ENCODE measurements around the gene ZNF467.

Gene ZNF467

DNA sequence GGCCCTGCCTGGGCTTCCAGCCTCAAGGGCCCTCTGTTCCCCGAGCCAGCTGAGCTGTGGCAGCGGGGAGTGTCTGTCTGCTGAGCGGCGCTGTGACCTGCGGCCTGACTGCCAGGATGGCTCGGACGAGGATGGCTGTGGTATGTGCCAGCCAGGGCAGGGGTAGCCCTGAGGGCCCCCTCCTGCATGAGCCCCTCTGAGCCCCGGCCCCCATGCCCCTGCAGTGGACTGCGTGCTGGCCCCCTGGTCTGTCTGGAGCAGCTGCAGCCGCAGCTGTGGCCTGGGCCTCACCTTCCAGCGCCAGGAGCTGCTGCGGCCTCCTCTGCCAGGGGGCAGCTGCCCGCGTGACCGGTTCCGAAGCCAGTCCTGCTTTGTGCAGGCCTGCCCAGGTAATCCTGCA, 28.4 kb upstream of the ZNF467 start:
- FAIRE-seq (no peak), DNase-seq (ENCODE audit: insufficient read length, low spot score) (no peak)
- TF ChIP-seq, protein P1, sequence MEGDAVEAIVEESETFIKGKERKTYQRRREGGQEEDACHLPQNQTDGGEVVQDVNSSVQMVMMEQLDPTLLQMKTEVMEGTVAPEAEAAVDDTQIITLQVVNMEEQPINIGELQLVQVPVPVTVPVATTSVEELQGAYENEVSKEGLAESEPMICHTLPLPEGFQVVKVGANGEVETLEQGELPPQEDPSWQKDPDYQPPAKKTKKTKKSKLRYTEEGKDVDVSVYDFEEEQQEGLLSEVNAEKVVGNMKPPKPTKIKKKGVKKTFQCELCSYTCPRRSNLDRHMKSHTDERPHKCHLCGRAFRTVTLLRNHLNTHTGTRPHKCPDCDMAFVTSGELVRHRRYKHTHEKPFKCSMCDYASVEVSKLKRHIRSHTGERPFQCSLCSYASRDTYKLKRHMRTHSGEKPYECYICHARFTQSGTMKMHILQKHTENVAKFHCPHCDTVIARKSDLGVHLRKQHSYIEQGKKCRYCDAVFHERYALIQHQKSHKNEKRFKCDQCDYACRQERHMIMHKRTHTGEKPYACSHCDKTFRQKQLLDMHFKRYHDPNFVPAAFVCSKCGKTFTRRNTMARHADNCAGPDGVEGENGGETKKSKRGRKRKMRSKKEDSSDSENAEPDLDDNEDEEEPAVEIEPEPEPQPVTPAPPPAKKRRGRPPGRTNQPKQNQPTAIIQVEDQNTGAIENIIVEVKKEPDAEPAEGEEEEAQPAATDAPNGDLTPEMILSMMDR (IDR thresholded peaks at IDR 0.05; ENCODE audit: insufficient read depth, missing control alignments) = no peak

DNA sequence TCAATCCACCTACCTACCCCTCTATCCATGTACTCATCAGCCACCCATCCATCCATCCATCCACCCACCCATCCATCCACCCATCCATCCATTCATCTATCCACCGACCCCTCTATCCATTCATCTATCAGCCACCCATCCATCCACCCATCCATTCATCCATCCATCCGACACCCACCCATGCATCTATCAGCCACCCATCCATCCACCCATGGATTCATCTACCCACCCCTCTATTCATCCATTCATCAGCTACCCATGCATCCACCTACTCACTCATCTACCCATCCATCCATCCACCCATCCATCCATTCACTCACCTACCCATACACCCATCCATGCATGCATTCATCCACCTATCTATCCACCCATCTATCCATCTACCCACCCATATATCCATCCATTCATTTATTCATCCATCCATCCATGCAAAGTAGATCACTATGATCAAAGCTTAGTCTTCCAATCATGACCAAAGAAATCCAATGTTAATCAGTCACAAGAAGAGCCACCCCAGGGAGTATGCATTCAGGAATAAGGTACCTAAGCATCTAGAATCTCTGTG, 27.7 kb upstream of the ZNF467 start:
- TF ChIP-seq, protein P1 (IDR thresholded peaks at IDR 0.05; ENCODE audit: insufficient read depth, missing control alignments) = no peak
- FAIRE-seq = no peak

DNA sequence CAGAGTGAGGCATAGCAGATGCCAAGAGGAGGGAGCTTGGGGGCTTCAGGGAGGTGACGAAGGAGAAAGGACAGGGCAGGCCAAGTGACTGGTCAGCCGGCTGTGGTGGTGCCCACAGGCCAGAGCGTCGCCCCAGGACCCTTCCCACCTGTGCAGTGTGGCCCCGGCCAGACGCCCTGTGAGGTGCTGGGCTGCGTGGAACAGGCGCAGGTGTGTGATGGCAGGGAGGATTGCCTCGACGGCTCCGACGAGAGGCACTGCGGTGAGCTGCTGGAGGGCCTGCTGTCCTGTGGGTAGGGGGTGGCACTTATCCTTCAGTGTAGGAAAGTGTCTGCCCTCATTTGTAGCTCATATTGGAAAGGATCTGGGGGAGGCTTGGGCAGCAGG, 26.8 kb upstream of the ZNF467 start:
- DNase-seq (ENCODE audit: insufficient read length, low spot score) = no peak
- TF ChIP-seq, protein P1 (IDR thresholded peaks at IDR 0.05; ENCODE audit: insufficient read depth, missing control alignments) = no peak
- no peak for FAIRE-seq

More for the DNA sequence above, 27.7 kb upstream of the ZNF467 start:
- DNase-seq (ENCODE audit: insufficient read length, low spot score) = no peak

DNA sequence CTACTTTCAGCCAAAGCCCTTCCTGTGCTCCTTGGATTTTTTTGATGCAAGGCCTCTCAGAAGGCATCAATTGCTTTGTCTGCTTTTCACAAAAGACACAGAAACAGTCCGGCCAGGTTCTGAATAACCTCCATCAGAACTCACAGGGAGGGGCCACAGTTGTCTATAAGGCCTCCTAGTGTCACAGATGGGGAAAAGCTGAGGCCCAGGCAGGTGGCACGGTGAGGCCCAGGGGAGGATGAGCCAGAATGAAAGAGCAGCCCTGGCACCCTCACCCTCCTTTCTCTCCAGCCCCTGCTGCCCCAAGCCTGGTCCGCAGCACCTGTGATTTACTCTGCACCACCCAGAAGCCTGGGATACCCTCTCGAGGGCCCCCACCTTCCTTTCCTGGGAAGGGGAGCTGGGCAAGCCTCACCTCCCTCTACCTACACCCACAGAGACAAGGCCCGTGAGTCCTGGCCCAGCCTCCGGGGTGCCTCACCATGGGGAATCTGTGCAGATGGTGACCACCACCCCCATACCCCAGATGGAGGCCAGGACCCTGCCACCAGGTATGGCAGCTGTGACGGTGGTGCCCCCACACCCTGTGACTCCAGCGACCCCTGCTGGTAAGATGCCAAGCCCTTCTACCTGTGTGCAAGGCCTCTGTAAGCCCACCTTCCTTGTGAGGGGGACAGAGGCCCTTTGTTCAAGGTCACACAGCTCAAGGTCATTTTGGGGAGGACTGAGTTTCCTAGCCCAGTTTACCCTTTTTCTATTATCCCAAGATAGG, 26.2 kb upstream of the ZNF467 start:
- FAIRE-seq (no peak), DNase-seq (ENCODE audit: insufficient read length, low spot score) (peak; percentile 80)
- TF ChIP-seq, protein P1 (IDR thresholded peaks at IDR 0.05; ENCODE audit: insufficient read depth, missing control alignments) = peak; percentile 35

DNA sequence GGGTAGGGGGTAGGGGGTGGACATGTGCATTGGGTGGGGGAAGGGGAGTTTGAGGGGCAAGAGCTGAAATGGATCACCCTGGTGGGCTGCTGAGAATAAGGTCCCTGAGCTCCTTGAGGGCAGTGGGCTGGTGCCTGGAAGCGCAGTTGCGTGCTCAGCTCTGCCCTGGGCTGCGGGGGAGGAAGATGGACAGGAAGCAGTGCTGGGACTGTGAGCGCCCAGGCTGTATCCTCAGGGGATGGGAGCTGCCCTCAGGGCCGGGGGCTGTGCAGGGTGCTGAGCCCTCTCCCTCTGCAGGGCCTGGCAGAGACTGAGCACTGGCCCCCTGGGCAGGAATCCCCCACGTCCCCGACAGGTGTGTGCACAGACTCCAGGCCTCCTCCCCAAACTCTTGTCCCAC, 24.4 kb upstream of the ZNF467 start:
- DNase-seq (ENCODE audit: insufficient read length, low spot score) = no peak
- FAIRE-seq = no peak
- TF ChIP-seq, protein P1 (IDR thresholded peaks at IDR 0.05; ENCODE audit: insufficient read depth, missing control alignments) = no peak

DNA sequence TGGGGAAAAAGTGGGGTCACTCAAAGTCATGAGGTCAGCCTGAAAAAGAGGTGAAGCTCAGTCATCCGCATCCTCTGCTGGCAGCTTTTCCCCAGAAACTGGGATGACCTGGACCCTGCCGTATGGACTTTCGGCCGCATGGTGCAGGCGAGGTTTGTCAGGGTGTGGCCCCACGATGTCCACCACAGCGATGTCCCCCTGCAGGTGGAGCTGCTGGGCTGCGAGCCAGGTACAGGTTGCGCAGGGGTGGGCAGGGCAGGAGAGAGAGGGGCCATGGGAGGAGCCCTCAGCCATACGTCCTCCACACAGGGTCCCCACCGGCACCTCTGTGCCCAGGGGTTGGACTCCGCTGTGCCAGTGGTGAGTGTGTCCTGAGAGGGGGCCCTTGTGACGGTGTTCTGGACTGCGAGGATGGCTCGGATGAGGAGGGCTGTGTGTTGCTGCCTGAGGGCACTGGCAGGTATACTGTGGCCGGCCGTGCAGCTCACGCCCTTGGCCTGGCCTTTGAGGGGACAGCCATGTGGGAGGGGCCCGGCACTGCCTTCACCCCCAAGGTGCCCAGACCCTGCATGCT, 23.0 kb upstream of the ZNF467 start:
- TF ChIP-seq, protein P1 (IDR thresholded peaks at IDR 0.05; ENCODE audit: insufficient read depth, missing control alignments) = no peak
- no peak for FAIRE-seq
- DNase-seq (ENCODE audit: insufficient read length, low spot score) = no peak

DNA sequence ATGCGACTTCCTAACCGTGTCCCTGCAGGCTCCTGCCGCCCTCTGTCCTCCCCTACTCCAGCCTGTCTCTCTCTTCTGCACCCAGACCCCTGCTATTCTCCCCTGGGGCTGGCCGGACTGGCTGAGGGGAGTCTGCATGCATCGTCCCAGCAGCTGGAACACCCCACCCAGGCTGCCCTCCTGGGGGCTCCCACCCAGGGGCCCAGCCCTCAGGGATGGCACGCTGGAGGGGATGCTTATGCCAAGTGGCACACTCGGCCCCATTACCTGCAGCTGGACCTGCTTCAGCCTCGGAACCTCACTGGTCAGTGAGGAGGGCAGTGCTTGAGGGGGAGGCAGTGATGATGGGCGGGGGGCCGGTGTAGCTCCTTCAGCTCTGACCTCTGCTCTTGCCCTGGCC, 21.7 kb upstream of the ZNF467 start:
- DNase-seq (ENCODE audit: insufficient read length, low spot score) (no peak), FAIRE-seq (no peak)
- TF ChIP-seq, protein P1 (IDR thresholded peaks at IDR 0.05; ENCODE audit: insufficient read depth, missing control alignments) = no peak

Data from D721Med (cell line).